ENCODE results near the gene ANGPTL1. TPM values are rescaled to one million over a fixed set of nuclear protein-coding genes. Genes with fewer than 3 reads are reported as not detected.

The ANGPTL1 gene
- total and polyA plus RNA-seq, 2 of the 8 experiments (the other 6 are each of a cell fraction or from before 2014, with no cell fraction given): not detected

DNA sequence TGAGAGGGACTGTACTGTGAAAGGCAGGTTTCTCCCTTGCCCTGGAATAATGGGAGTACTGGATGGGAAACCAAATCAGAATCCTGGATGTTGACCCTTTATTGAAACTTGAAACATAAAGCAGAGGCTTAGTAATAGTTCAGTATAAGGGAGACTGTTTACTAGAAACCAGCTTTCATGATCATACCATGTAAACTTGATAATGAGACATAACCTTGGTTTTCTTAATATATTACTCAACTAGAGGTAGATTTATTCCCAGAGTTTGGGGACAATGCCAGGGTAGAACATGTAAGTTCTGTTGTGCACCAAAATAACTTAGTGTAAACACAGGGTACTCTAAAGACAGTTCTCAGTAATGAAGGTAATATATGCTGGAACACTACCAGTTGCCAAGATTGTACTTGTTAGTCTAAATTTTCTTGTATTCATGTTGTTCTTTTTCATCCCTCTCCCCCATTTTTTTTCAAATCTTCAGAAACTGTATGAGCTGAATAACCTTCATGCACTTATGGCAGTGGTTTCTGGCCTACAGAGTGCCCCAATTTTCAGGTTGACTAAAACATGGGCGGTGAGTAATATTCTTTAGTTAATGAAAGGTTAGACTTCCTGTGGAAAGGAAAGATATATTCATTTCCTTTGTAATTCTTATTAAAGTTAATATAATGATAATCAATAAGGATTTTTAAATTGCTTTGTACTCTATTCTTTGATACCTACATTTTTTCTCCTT is 49.6 kb downstream of the ANGPTL1 start:
- Histone ChIP-seq H2BK15ac (ENCODE audit: low read length) (no peak overlapping the region), H4K8ac (ENCODE audit: extremely low read depth, insufficient read depth, low read length) (no peak overlapping the region), H4K5ac (ENCODE audit: insufficient read length, low read depth, low read length) (no peak overlapping the region), H3K23me2 (ENCODE audit: low read depth, low read length) (no peaks in the 10 kb centered on the region), H3K4me3 (ENCODE audit: extremely low read depth in 1 of 4, insufficient read depth in 2 of 4, low read depth in 3 of 4, low read length in 4 of 4) (no peak overlapping the region), H3K4ac (replicated peaks; ENCODE audit: insufficient read length, low read depth, low read length) (no peak overlapping the region), H4K20me1 (replicated peaks in 1 of 2; ENCODE audit: control insufficient read depth in 1 of 2, insufficient read depth in 2 of 2, low read length in 2 of 2) (no peaks in the 10 kb centered on the region), H3K14ac (ENCODE audit: insufficient read length) (no peak overlapping the region), H2AFZ (ENCODE audit: low read length) (no peak overlapping the region), H2BK20ac (ENCODE audit: low read length) (no peak overlapping the region), H3K9ac (replicated peaks in 1 of 4; ENCODE audit: extremely low read depth in 1 of 4, low read depth in 3 of 4, low read length in 3 of 4) (no peak overlapping the region), H3K36me3 (ENCODE audit: control insufficient read depth in 2 of 4, insufficient read depth in 4 of 4, low read length in 3 of 4) (no peaks in the 10 kb centered on the region), H3K4me2 (ENCODE audit: insufficient read depth in 1 of 2, low read depth in 2 of 2, low read length in 2 of 2) (no peak overlapping the region), H3K23ac (ENCODE audit: insufficient read length) (no peak overlapping the region), H3K79me2 (ENCODE audit: control insufficient read depth in 1 of 2, insufficient read depth in 2 of 2, low read length in 2 of 2) (no peaks in the 10 kb centered on the region), H2BK120ac (replicated peaks; ENCODE audit: low read depth, low read length) (no peak overlapping the region), H2AK5ac (ENCODE audit: low read depth, low read length) (no peak overlapping the region), H3K79me1 (ENCODE audit: low read depth, low read length) (no peaks in the 10 kb centered on the region), H3K27ac (ENCODE audit: low read depth, low read length) (no peak overlapping the region), H4K91ac (replicated peaks; ENCODE audit: insufficient read length, low read length) (no peak overlapping the region), H3K4me1 (replicated peaks in 1 of 4; ENCODE audit: control insufficient read depth in 3 of 4, insufficient read depth in 4 of 4, low read length in 3 of 4) (no peaks in the 10 kb centered on the region), H2BK5ac (ENCODE audit: low read depth, low read length) (no peak overlapping the region), H3K9me3 (ENCODE audit: insufficient read depth in 2 of 2, low read depth in 1 of 2, low read length in 1 of 2) (no peaks in the 10 kb centered on the region), H3K18ac (ENCODE audit: extremely low read depth, low read length) (no peak overlapping the region), H3K56ac (replicated peaks; ENCODE audit: insufficient read length, low read depth, low read length) (no peak overlapping the region), H2BK12ac (ENCODE audit: low read depth, low read length) (no peak overlapping the region), H3K27me3 (replicated peaks in 1 of 4; ENCODE audit: control insufficient read depth in 3 of 4, extremely low read depth in 1 of 4, insufficient read depth in 3 of 4, low read length in 3 of 4) (no peaks in the 10 kb centered on the region)
- ChIA-PET POLR2A (ENCODE audit: partially characterized antibody) (interaction anchor here (0.9 kb wide), 1 partner anchor 8 kb away, joined by 3 read pairs; no protein-coding TSS in a partner anchor), CTCF (ENCODE audit: partially characterized antibody) (no interaction called here)
- 88% methylated on average over 1 of the region's 1 CpG; no CpG with 5 or more reads in 1 of the 2 experiments for WGBS, 2 experiments (ENCODE audit: extremely low coverage in 1 of 2, insufficient coverage in 1 of 2, insufficient read length in 1 of 2, insufficient replicate concordance in 2 of 2, low coverage in 1 of 2, low lambda C conversion rate in 2 of 2, missing lambda C conversion rate in 1 of 2)
- no peak for FAIRE-seq
- no peak for DNase-seq (ENCODE audit: low read depth in 1 of 2, low spot score in 2 of 2)
- TF ChIP-seq KDM1A (IDR thresholded peaks at IDR 0.05; ENCODE audit: borderline replicate concordance, low read length) (no peak), EZH2 (IDR thresholded peaks at IDR 0.05; ENCODE audit: low read depth, low read length, severe bottlenecking) (no peak), GTF2F1 (IDR thresholded peaks at IDR 0.05; ENCODE audit: borderline replicate concordance, low read depth, low read length) (no peak), HDAC2 (IDR thresholded peaks at IDR 0.05; ENCODE audit: borderline replicate concordance in 1 of 2, low read depth in 2 of 2, low read length in 2 of 2) (no peak), TAF7 (optimal IDR thresholded peaks at IDR 0.05; ENCODE audit: borderline replicate concordance, low read depth, low read length) (no peak), CTCF (IDR thresholded peaks at IDR 0.05; ENCODE audit: control extremely low read depth in 1 of 3, insufficient read depth in 1 of 3, low read depth in 1 of 3, low read length in 3 of 3) (no peak), JUN (IDR thresholded peaks at IDR 0.05; ENCODE audit: low read depth, low read length) (no peak), TBP (IDR thresholded peaks at IDR 0.05; ENCODE audit: low read depth, low read length) (no peak), YY1 (IDR thresholded peaks at IDR 0.05; ENCODE audit: low read depth, low read length) (no peak)

Data from H1 (cell line).